Caco-2 (cell line): ENCODE data around the gene NDUFV1. TPM values are rescaled to one million over a fixed set of nuclear protein-coding genes. Genes with fewer than 3 reads are reported as not detected.
"Not testable (repeated sequence)": the region's sequence is repeated elsewhere in the genome, so short reads cannot be mapped to it uniquely, and the experiment has no call there.

ENCODE experiments used
- BruUV-seq: library from RNA; stranded (reverse); fragments of 400-500 nt; replicated peaks from 2 replicates; lab custom pipeline; 2021; lab: Mats Ljungman, UMichigan
- CTCF ChIA-PET: fragments of 300-600 bp; sonication (Branson Sonifier 250); formaldehyde crosslinking; loops from one replicate; lab custom pipeline; 2022; ENCODE audit warnings: antibody characterized with exemption; lab: Charles Lee
- POLR2A ChIA-PET: fragments of 300-600 bp; sonication (Branson Sonifier 250); formaldehyde crosslinking; loops from one replicate; lab custom pipeline; 2022; ENCODE audit warnings: antibody characterized with exemption; lab: Charles Lee
- DNase-seq, 2 experiments: peaks; one replicate each; pipeline versions ENCODE4 v3.0.0 to v3.0.0-alpha.2; 2020 to 2022
- H3K27me3 ChIP-seq: replicated peaks from 2 replicates; pipeline ENCODE4 v1.6.0; 2011; ENCODE audit warnings: low read length; ENCODE audit not compliant: control insufficient read depth, insufficient read depth
- H3K36me3 ChIP-seq: 2 replicates; pipeline ENCODE4 v1.5.1; 2011; ENCODE audit warnings: low read length; ENCODE audit not compliant: control insufficient read depth, insufficient read depth
- H3K4me1 ChIP-seq: fragments of 250-450 bp; sonication (Bioruptor Pico); 2 replicates; pipeline ENCODE4 v1.5.1; 2020; ENCODE audit warnings: mild to moderate bottlenecking
- H3K4me3 ChIP-seq: 2 replicates; pipeline ENCODE4 v1.5.1; 2011; ENCODE audit warnings: low read depth, mild to moderate bottlenecking, control low read depth, low read length
- H3K9me3 ChIP-seq: fragments of 250-450 bp; sonication (Bioruptor Pico); 2 replicates; pipeline ENCODE4 v1.5.1; 2020; ENCODE audit warnings: mild to moderate bottlenecking, moderate library complexity
- H3K27ac Mint-ChIP-seq: one replicate; pipeline ENCODE4 v1.8.0; 2022; ENCODE audit warnings: mixed read lengths; ENCODE audit not compliant: unreplicated experiment
- H3K27me3 Mint-ChIP-seq: one replicate; pipeline ENCODE4 v1.8.0; 2022; ENCODE audit warnings: mixed read lengths; ENCODE audit not compliant: insufficient read depth, unreplicated experiment
- H3K36me3 Mint-ChIP-seq: one replicate; pipeline ENCODE4 v1.8.0; 2022; ENCODE audit warnings: mild to moderate bottlenecking, mixed read lengths; ENCODE audit not compliant: insufficient read depth, unreplicated experiment
- H3K4me1 Mint-ChIP-seq: one replicate; pipeline ENCODE4 v1.8.0; 2022; ENCODE audit warnings: low read depth, mixed read lengths; ENCODE audit not compliant: unreplicated experiment
- H3K4me3 Mint-ChIP-seq: one replicate; pipeline ENCODE4 v1.8.0; 2022; ENCODE audit warnings: mild to moderate bottlenecking, moderate library complexity, mixed read lengths; ENCODE audit not compliant: unreplicated experiment
- H3K9me3 Mint-ChIP-seq: one replicate; pipeline ENCODE4 v1.8.0; 2022; ENCODE audit warnings: mixed read lengths; ENCODE audit not compliant: unreplicated experiment
- CTCF ChIP-seq, 2 experiments: fragments of 200-600 bp in 1 of 2; IDR thresholded peaks; 1 replicate in 1 of 2; 2 replicates in 1 of 2; pipeline versions ENCODE4 v1.5.1 to v1.8.0; 2011 to 2022; ENCODE audit warnings: antibody characterized with exemption in 1 of 2, control low read depth in 1 of 2, inconsistent platforms in 1 of 2, low read depth in 1 of 2, low read length in 1 of 2, mild to moderate bottlenecking in 1 of 2, moderate library complexity in 1 of 2; ENCODE audit not compliant: insufficient read depth in 1 of 2, severe bottlenecking in 1 of 2, unreplicated experiment in 1 of 2
- intact Hi-C: fragments of 100-400 bp; cut with micrococcal nuclease; formaldehyde crosslinking; loops from one replicate; pipeline ENCODE4 v1.10.0; 2022; ENCODE audit not compliant: unreplicated experiment
- total RNA-seq: library from RNA; stranded (reverse); gene quantifications from 2 replicates; pipeline ENCODE4 v1.2.3, GENCODE V29; 2022

NDUFV1 gene
- total RNA-seq, 1 experiment from 2014 or later, result 358 TPM

GRCh38 chr11:67561971-67562619 is 44.6 kb upstream of the NDUFV1 start:
- TF ChIP-seq CTCF (IDR thresholded peaks at IDR 0.05; ENCODE audit: insufficient read depth in 1 of 2, low read depth in 1 of 2, low read length in 1 of 2, severe bottlenecking in 1 of 2, unreplicated experiment in 1 of 2), result no peak
- Histone ChIP-seq H3K4me3 (no peak overlapping the region), H3K27me3 (no peaks in the 10 kb centered on the region), H3K4me1 (peaks cover 42% of the 10 kb centered on the region), H3K9me3 (no peaks in the 10 kb centered on the region), H3K36me3 (no peaks in the 10 kb centered on the region)
- Mint-ChIP-seq H3K27me3 (no peaks in the 10 kb centered on the region), H3K4me1 (peaks cover 39% of the 10 kb centered on the region), H3K36me3 (peaks cover 23% of the 10 kb centered on the region), H3K9me3 (no peaks in the 10 kb centered on the region), H3K4me3 (peak overlapping the region; percentile 59), H3K27ac (peak overlapping the region; percentile 95)
- intact Hi-C loops, result no loop called here
- DNase-seq, result peak in 1 of 2 experiments; percentile 52
- ChIA-PET POLR2A (no interaction called here), CTCF (interaction anchor here (1.0 to 2.1 kb wide), 3 partner anchors 10 to 68 kb away, joined by 4 to 9 read pairs (median 7); no protein-coding TSS in a partner anchor)
- BruUV-seq, result no TSS peak

GRCh38 chr11:67562963-67563704 is 43.6 kb upstream of the NDUFV1 start:
- Mint-ChIP-seq H3K4me1 (peaks cover 36% of the 10 kb centered on the region), H3K27ac (peak overlapping the region; percentile 95), H3K27me3 (no peaks in the 10 kb centered on the region), H3K4me3 (peak overlapping the region; percentile 59), H3K9me3 (no peaks in the 10 kb centered on the region), H3K36me3 (peaks cover 23% of the 10 kb centered on the region)
- TF ChIP-seq CTCF (IDR thresholded peaks at IDR 0.05; ENCODE audit: insufficient read depth in 1 of 2, low read depth in 1 of 2, low read length in 1 of 2, severe bottlenecking in 1 of 2, unreplicated experiment in 1 of 2), result no peak
- TSS peak; percentile 95 for BruUV-seq
- H3K36me3 ChIP-seq, result no peaks in the 10 kb centered on the region
- intact Hi-C loops, result loop anchor here (1.0 kb wide), 2 partner anchors 18 to 53 kb away; no protein-coding TSS in a partner anchor
- ChIA-PET CTCF (interaction anchor here (0.6 to 1.3 kb wide), 3 partner anchors 9 to 66 kb away, joined by 4 to 7 read pairs (median 4); partner anchors contain the start of gene NUDT8), POLR2A (no interaction called here)
- H3K4me1 ChIP-seq, result peaks cover 37% of the 10 kb centered on the region
- no peak overlapping the region for H3K4me3 ChIP-seq
- H3K9me3 ChIP-seq, result no peaks in the 10 kb centered on the region
- peak in 1 of 2 experiments; percentile 64 for DNase-seq
- no peaks in the 10 kb centered on the region for H3K27me3 ChIP-seq

GRCh38 chr11:67563705-67564114 is 43.0 kb upstream of the NDUFV1 start:
- CTCF ChIA-PET, result interaction anchor here (0.6 to 1.3 kb wide), 6 partner anchors 9 to 66 kb away, joined by 3 to 7 read pairs (median 4); partner anchors contain the start of gene NUDT8
- peak overlapping the region; percentile 59 for H3K4me3 Mint-ChIP-seq
- peak; percentile 89 to 96 for DNase-seq
- POLR2A ChIA-PET, H3K27me3 Mint-ChIP-seq, H3K9me3 ChIP-seq, H3K9me3 Mint-ChIP-seq, BruUV-seq, H3K36me3 ChIP-seq, H3K27me3 ChIP-seq, H3K4me3 ChIP-seq: not testable (repeated sequence)
- peak overlapping the region; percentile 95 for H3K27ac Mint-ChIP-seq
- intact Hi-C loops, result loop anchor here (1.0 kb wide), 2 partner anchors 18 to 53 kb away; no protein-coding TSS in a partner anchor
- peaks cover 31% of the 10 kb centered on the region for H3K4me1 ChIP-seq
- H3K4me1 Mint-ChIP-seq, result peaks cover 30% of the 10 kb centered on the region
- H3K36me3 Mint-ChIP-seq, result peaks cover 23% of the 10 kb centered on the region
